Fibroblast of mammary gland (primary cell): ENCODE measurements around the gene TUBA4B.

Source experiments
- DNase-seq: peaks from one replicate; pipeline ENCODE4 v3.0.0-alpha.2; 2010; ENCODE audit warnings: low read depth
- H3K4me3 ChIP-seq: 2 replicates; pipeline ENCODE4 v1.5.1; 2011; ENCODE audit warnings: low read depth, mild to moderate bottlenecking, low read length, moderate library complexity; ENCODE audit not compliant: control insufficient read depth
- CTCF ChIP-seq: conservative IDR thresholded peaks from 2 replicates; pipeline ENCODE4 v1.5.1; 2011; ENCODE audit warnings: low read depth, low read length, inconsistent platforms; ENCODE audit not compliant: control insufficient read depth, insufficient read depth

Gene TUBA4B

GRCh38 chr2:219291394-219291793 lies 38.4 kb downstream of the TUBA4B start:
- DNase-seq = no peak
- TF ChIP-seq CTCF = no peak
- H3K4me3 ChIP-seq = no peak overlapping the region

DNA sequence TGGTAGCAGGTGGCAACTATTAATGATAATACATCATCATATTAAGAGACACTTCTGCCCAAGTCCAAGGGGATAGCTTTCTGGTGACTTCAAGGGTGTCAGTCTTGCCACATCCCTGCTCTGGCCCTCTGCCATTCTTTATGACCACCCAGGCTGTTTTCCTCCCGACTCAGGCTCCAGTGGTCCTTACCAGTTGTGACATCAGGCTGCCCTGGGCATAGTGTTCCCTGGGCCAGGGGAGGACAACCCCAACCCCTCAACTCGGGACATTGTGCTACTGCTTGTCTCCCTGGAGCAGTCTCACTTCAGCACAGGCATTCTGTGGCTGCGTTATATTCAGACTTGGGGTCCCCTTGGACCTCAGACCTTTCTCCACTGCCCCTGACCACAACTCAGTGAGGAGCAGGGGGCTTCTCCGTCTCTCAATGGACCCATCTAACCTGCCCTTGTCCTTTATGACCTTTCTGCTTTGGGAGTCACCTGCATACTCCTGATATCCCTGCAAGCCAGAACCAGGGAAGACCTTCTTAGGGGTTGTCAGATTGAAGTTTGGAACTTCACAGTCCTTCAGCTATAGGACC lies 39.0 kb downstream of the TUBA4B start:
- no peak overlapping the region for H3K4me3 ChIP-seq
- DNase-seq = no peak
- TF ChIP-seq CTCF = no peak

DNA sequence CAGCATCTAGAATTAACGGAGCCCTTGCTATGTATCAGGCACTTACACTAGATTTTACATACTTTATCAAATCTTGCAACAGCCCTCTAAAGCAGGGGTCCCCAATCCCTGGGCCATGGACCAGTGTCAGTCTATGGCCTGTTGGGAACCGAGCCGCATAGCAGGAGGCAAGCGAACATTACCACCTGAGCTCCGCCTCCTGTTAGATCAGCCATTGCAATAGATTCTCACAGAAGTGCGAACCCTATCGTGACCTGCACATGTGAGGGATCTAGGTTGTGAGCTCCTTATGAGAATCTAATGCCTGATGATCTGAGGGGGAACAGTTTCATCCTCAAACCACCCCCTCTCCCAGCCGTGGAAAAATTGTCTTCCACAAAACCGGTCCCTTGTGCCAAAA lies 39.6 kb downstream of the TUBA4B start:
- no peak for TF ChIP-seq CTCF
- H3K4me3 ChIP-seq = no peak overlapping the region
- DNase-seq = no peak

- no peak overlapping the region for H3K4me3 ChIP-seq
- DNase-seq = no peak
- TF ChIP-seq CTCF = no peak
These were observed 40.7 kb downstream of the TUBA4B start for GRCh38 chr2:219293736-219294231.

DNA sequence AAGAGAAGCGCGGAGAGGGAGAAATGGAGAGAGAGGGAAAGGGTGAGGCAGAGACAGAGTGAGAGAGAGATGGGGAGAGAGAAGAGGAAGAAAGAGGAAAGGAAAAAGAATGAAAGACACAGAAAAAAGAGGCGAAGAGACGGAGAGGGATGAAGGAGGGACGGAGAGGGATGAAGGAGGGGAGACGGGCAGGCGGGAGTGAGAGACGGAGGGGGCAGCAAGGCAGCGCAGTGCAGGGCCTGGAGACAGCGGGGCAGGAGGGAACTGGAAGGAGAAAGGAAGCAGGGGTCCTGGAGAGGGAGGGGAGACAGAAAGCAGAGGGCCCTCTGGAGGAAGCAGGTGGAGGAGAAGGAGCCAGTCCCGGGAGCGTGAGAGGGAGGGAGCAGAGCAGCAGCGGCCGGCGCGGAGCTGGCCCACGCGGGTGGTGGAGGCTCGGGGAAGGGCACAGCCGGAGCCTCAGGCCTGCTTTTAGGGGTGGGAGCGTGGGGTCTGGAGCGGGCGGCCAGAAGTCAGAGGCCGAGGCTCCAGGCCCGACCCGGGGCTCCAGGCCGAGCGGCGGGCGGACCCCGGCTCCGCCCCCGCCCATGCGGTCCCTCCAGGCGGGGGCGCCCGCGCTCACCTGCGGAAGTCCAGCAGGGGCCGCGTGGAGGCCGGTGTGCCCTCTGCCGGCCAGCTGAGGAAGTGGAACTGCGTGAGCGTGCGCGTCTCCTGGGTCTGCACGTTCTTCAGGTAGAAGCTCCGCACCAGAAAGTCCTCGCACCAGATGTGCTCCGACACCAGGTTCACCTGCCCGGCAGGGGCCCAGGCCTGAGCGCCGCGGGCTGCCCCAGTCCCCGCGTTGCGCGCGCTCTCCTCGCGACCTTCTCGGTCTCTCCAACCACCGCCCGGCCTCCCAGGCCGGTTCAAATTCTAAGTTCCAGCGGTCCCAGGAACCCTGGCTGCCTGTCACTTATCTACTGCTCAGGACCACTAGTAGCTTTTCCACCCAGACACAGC lies 41.6 kb downstream of the TUBA4B start:
- peak overlapping the region; percentile 49 for H3K4me3 ChIP-seq
- TF ChIP-seq CTCF = peak; percentile 70
- peak; percentile 66 for DNase-seq

GRCh38 chr2:219296142-219296541 lies 43.1 kb downstream of the TUBA4B start:
- no peak for DNase-seq

More at GRCh38 chr2:219296142-219296541, 43.1 kb downstream of the TUBA4B start:
- no peak for TF ChIP-seq CTCF
- H3K4me3 ChIP-seq = no peak overlapping the region
